IPS-15b (cell line): Measurements from ENCODE around the gene SCYL3.

Source experiments
- H3K27me3 ChIP-seq: one replicate; pipeline ENCODE4 v1.6.1; 2013; ENCODE audit warnings: low read length; ENCODE audit not compliant: control insufficient read depth, insufficient read depth
- H3K36me3 ChIP-seq: one replicate; pipeline ENCODE4 v1.6.1; 2013; ENCODE audit warnings: low read length; ENCODE audit not compliant: control insufficient read depth, insufficient read depth
- H3K4me1 ChIP-seq: one replicate; pipeline ENCODE4 v1.6.1; 2013; ENCODE audit warnings: mild to moderate bottlenecking, low read length; ENCODE audit not compliant: control insufficient read depth, insufficient read depth
- H3K4me3 ChIP-seq: one replicate; pipeline ENCODE4 v1.5.1; 2013; ENCODE audit warnings: low read depth, low read length
- H3K9ac ChIP-seq: one replicate; pipeline ENCODE4 v1.6.1; 2013; ENCODE audit warnings: low read depth, mild to moderate bottlenecking, low read length
- H3K9me3 ChIP-seq: one replicate; pipeline ENCODE4 v1.6.1; 2013; ENCODE audit warnings: mild to moderate bottlenecking, low read length; ENCODE audit not compliant: control insufficient read depth, insufficient read depth

Gene SCYL3

DNA sequence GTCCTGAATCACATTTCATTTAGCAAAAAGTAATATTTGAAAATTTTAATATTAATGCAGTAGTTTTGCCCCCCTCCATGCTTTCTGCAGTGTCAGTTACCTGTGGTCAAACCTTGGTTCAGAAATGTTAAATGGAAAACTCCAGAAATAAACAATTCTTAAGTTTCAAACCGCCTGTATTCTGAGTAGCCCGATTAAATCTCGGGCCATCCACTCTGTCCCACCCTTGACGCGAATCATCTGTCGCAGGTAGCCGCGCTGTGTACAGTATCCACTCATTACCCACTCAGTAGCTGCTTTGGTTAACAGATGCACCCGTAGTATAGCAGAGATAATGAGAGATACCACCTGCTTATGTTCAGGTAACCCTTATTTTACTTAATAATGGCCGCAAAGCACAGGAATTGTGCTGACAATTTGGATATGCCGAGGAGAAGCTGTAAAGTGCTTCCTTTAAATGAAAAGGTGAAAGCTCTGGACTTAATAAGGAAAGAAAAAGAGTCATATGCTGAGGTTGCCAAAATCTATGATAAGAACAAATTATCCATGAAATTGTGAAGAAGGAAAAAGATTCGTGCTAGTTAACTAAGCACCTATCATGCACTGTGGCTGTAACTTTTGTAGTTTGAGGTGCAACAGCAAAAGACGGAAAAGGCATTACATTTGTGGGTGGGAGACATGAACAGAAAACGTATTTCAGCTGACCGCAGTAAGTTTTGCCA, 889 bp upstream of the SCYL3 start:
- no peaks in the 10 kb centered on the region for H3K36me3 ChIP-seq
- peak overlapping the region; percentile 83 for H3K4me3 ChIP-seq
- H3K9me3 ChIP-seq = no peaks in the 10 kb centered on the region
- H3K4me1 ChIP-seq = peaks cover 22% of the 10 kb centered on the region
- H3K9ac ChIP-seq = peak overlapping the region; percentile 85
- no peaks in the 10 kb centered on the region for H3K27me3 ChIP-seq

DNA sequence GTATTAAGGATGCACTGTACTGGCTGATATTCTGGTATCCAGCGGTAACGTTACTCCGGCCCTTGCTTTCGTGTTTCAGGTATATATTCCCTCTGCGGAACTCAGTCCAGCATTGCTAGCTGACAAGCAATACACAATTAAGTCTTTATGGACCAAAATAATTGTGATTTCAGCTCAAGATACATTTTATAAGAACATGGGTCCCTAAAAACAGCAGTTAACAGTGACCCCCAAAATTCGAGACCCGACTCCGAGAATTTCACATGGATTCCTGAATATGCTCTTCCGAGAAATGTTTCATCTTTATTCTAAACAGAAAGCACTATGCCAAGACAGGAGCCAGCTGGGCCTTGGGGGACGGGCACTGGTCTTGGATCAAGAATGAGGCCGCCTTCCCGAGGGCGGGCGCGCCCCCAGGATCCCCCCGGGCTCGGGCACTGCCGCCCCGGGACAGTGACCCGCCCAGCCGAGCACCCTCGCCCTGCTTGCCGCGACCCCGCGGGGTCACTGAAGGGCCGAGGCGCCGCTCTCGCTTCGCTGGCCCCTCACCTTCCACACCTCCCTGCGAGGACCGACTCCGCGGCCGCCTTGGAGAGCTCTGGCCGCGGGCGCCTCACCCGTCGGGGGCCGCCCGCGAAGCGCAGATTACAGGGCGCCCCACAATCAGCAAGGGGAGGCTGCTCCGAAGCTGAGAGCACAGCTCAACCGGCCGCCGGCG, 610 bp downstream of the SCYL3 start:
- Histone ChIP-seq H3K27me3 (no peaks in the 10 kb centered on the region), H3K9ac (peak overlapping the region; percentile 97), H3K36me3 (no peaks in the 10 kb centered on the region), H3K4me3 (peak overlapping the region; percentile 83), H3K4me1 (peaks cover 19% of the 10 kb centered on the region), H3K9me3 (no peaks in the 10 kb centered on the region)

DNA sequence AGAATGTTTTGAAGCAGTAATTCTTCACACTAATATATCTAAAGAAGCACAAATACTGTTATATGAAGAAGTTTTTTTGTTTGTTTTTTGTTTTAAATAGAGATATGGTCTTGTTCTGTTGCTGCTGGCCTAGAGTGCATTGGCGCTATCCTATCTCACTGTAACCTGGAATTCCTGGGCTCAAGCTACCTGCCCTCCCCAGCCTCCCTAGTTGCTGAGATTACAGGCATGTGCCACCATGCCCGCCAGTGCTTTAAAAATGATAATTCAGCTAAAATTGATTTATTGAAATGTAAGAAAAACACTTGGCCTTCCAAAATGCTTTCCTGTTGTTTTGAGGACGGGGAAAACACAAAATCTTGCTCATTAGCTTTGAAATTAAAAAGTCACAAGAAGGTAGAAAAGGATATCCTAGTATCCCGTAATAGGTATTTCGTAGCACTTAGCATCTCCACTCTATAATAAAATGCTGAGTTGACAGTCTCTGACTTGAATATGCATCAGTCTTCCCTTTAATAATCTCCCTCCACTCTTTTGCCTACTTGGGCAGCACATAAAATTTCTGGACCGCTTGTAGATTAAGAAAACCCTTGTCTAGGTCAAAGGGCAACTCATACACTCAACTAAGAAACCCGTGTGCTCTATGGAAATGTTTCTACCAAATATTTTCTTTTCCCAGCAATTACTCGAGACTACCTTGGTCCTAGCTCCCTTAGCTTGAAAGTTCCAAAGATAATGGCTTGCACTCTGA, 1.3 kb downstream of the SCYL3 start:
- no peak overlapping the region for H3K9ac ChIP-seq
- H3K36me3 ChIP-seq = no peaks in the 10 kb centered on the region
- peaks cover 19% of the 10 kb centered on the region for H3K4me1 ChIP-seq
- H3K9me3 ChIP-seq = no peaks in the 10 kb centered on the region
- H3K27me3 ChIP-seq = no peaks in the 10 kb centered on the region
- peak overlapping the region; percentile 83 for H3K4me3 ChIP-seq

DNA sequence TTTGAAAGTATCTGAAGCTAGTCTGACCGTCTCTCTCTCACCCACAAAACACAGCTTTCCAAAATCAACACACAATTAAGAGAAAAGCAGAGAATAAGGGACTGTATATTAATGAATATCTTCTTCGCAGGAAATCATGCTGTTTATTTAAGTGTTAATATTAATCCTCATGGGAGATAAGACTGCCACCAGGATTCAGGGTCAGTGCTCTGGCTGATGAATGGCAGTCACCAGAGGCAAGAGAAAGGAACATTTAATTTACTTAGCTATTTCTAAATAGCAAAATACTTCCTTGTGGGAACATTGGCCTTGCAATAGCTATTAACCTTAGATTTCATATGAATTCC, 2.2 kb downstream of the SCYL3 start:
- no peak overlapping the region for H3K9ac ChIP-seq
- no peak overlapping the region for H3K4me3 ChIP-seq

GRCh38 chr1:169890761-169891538, 2.7 kb downstream of the SCYL3 start:
- Histone ChIP-seq H3K27me3 (no peaks in the 10 kb centered on the region), H3K36me3 (no peaks in the 10 kb centered on the region), H3K9ac (no peak overlapping the region), H3K9me3 (no peaks in the 10 kb centered on the region), H3K4me1 (peaks cover 15% of the 10 kb centered on the region), H3K4me3 (no peak overlapping the region)

More for the DNA sequence above, 2.2 kb downstream of the SCYL3 start:
- Histone ChIP-seq H3K9me3 (no peaks in the 10 kb centered on the region), H3K36me3 (no peaks in the 10 kb centered on the region), H3K4me1 (peaks cover 15% of the 10 kb centered on the region), H3K27me3 (no peaks in the 10 kb centered on the region)

GRCh38 chr1:169889871-169890270, 3.8 kb downstream of the SCYL3 start:
- Histone ChIP-seq H3K9ac (no peak overlapping the region), H3K4me1 (peaks cover 15% of the 10 kb centered on the region), H3K36me3 (no peaks in the 10 kb centered on the region), H3K4me3 (no peak overlapping the region), H3K9me3 (no peaks in the 10 kb centered on the region), H3K27me3 (no peaks in the 10 kb centered on the region)

- Histone ChIP-seq H3K9ac (no peak overlapping the region), H3K9me3 (no peaks in the 10 kb centered on the region), H3K27me3 (no peaks in the 10 kb centered on the region), H3K4me1 (peaks cover 7% of the 10 kb centered on the region), H3K4me3 (no peak overlapping the region), H3K36me3 (no peaks in the 10 kb centered on the region)
Measured at GRCh38 chr1:169886931-169887330, 6.8 kb downstream of the SCYL3 start.

- H3K4me3 ChIP-seq = no peak overlapping the region
- H3K4me1 ChIP-seq = peaks cover 7% of the 10 kb centered on the region
- no peaks in the 10 kb centered on the region for H3K27me3 ChIP-seq
- no peak overlapping the region for H3K9ac ChIP-seq
- no peaks in the 10 kb centered on the region for H3K9me3 ChIP-seq
- H3K36me3 ChIP-seq = no peaks in the 10 kb centered on the region
Measured at GRCh38 chr1:169886422-169886821, 7.3 kb downstream of the SCYL3 start.

- no peaks in the 10 kb centered on the region for H3K36me3 ChIP-seq
- H3K4me1 ChIP-seq = no peaks in the 10 kb centered on the region
- H3K9ac ChIP-seq = no peak overlapping the region
- no peaks in the 10 kb centered on the region for H3K27me3 ChIP-seq
- no peak overlapping the region for H3K4me3 ChIP-seq
- H3K9me3 ChIP-seq = no peaks in the 10 kb centered on the region
Measured at GRCh38 chr1:169885207-169885606, 8.5 kb downstream of the SCYL3 start.

DNA sequence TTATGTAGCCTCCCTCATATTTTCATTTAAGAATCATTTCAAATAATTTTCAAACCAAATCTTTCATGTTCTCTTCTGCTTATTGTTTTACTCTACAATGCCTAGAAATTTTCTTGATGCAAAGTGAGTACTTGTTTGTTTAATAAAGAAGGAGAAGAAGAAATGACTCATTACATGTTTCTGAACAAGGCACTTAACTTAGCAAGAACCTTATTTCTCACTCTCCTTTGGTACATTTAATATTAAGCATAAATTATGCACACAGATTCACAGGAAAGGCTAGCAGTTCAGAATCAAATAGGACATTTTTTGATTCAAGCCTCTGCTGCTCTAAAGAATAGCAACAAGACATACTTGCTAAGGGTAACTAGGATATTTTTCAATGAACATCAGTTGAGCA, 9.1 kb downstream of the SCYL3 start:
- no peak overlapping the region for H3K9ac ChIP-seq
- no peak overlapping the region for H3K4me3 ChIP-seq
- H3K9me3 ChIP-seq = no peaks in the 10 kb centered on the region
- H3K27me3 ChIP-seq = no peaks in the 10 kb centered on the region
- no peaks in the 10 kb centered on the region for H3K4me1 ChIP-seq
- no peaks in the 10 kb centered on the region for H3K36me3 ChIP-seq

GRCh38 chr1:169882039-169882511, 11.6 kb downstream of the SCYL3 start:
- H3K36me3 ChIP-seq = no peaks in the 10 kb centered on the region
- no peak overlapping the region for H3K9ac ChIP-seq
- H3K4me3 ChIP-seq = no peak overlapping the region
- H3K4me1 ChIP-seq = no peaks in the 10 kb centered on the region
- H3K27me3 ChIP-seq = no peaks in the 10 kb centered on the region
- no peaks in the 10 kb centered on the region for H3K9me3 ChIP-seq
